LNCAP (cell line): ENCODE results near the gene TRDMT1.
A peak's percentile ranks its signal among the peaks of the same experiment; 100 is the strongest.

Experiments used
- CTCF ChIP-seq: fragments of 450-650 bp; IDR thresholded peaks from 2 replicates; pipeline ENCODE4 v1.5.1; 2017; ENCODE audit warnings: mild to moderate bottlenecking

Gene TRDMT1

GRCh38 chr10:17181110-17181509, 20.4 kb downstream of the TRDMT1 start:
- TF ChIP-seq CTCF, result no peak

- no peak for TF ChIP-seq CTCF
Measured at GRCh38 chr10:17179002-17179401, 22.5 kb downstream of the TRDMT1 start.

- TF ChIP-seq CTCF, result peak; percentile 48; the same call in 1 of the 2 replicates
Measured at GRCh38 chr10:17178006-17178405, 23.5 kb downstream of the TRDMT1 start.

- TF ChIP-seq CTCF, result no peak
Measured at GRCh38 chr10:17177014-17177413, 24.5 kb downstream of the TRDMT1 start.

GRCh38 chr10:17176091-17176490, 25.4 kb downstream of the TRDMT1 start:
- TF ChIP-seq CTCF, result no peak

GRCh38 chr10:17175551-17175950, 25.9 kb downstream of the TRDMT1 start:
- no peak for TF ChIP-seq CTCF

- TF ChIP-seq CTCF, result no peak
Measured at GRCh38 chr10:17174626-17175025, 26.8 kb downstream of the TRDMT1 start.

GRCh38 chr10:17171141-17171641, 30.3 kb downstream of the TRDMT1 start:
- no peak for TF ChIP-seq CTCF
